Measurements from ENCODE around the gene OR4E2.
"Not testable (repeated sequence)": the region's sequence is repeated elsewhere in the genome, so short reads cannot be mapped to it uniquely, and the experiment has no call there.

The OR4E2 gene, protein sequence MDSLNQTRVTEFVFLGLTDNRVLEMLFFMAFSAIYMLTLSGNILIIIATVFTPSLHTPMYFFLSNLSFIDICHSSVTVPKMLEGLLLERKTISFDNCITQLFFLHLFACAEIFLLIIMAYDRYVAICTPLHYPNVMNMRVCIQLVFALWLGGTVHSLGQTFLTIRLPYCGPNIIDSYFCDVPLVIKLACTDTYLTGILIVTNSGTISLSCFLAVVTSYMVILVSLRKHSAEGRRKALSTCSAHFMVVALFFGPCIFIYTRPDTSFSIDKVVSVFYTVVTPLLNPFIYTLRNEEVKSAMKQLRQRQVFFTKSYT

DNA sequence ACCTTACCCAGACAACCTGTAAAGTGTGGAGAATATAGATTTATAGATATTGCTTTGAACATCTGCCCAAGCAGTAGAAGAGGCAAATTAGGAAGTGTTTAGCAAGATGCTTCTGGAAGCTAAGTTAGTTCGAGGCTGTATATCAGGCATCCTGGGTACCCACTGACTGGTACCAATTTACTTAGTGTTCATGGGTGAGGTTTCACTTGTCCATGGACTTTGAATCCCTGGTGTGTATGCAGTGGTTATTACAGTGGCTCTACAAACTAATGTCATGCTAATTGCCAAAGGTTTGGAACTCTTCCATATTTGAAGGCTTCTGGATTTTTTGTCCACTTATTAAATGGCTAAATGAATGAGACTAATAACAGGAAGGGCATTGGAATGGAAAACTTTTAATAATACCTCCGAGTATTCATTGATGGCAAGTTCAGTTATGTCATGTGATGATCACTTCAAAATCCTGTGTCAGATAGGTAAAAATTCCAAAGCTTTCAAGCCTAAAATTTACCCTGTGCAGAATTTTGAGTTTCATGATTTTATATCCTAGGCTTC lies at the start of gene OR4E2:
TSS of gene OR4E2 (plus strand) at position 505 of the 555 bp plus-strand sequence. CDS start 11,248 bp downstream, outside the sequence.
- DNase-seq: no peak

- no peak for DNase-seq
Observed at GRCh38 chr14:21612324-21612723, 41.3 kb upstream of the OR4E2 start.

GRCh38 chr14:21614240-21614639 lies 39.4 kb upstream of the OR4E2 start:
- DNase-seq: no peak

GRCh38 chr14:21617614-21618013 lies 36.0 kb upstream of the OR4E2 start:
- no peak for DNase-seq

DNA sequence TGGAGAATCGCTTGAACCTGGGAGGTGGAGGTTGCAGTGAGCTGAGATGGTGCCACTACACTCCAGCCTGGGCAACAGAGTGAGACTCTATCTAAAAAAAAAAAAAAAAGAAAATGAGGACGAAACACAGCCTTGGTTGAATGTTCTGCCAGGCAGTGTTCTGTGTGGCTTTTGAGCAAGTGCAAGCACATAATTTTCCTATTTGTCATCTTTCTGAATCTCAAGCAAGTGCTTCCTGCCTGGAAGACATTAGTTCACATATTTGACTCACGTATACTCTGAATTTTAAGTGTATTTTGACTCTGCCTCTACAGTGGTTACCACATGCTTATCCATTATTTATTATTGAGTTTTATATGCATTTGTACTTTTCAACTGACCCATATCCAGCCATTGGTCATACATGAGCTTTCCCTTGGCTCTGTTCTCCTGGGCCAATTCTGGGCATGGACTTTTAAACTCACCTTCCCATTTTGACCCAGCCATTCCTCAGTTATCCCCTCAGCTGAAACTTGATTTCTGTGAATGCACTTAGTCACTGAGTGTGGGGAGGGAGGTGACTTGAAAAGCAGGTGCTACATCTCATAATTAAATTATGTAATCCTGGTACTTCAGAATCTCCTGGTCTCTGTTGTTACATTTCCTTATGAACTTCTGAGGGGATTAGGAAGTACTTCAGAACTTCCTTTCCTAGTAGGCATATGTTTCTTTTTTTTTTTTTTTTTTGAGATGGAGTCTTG lies 27.0 kb upstream of the OR4E2 start:
- DNase-seq: no peak

DNA sequence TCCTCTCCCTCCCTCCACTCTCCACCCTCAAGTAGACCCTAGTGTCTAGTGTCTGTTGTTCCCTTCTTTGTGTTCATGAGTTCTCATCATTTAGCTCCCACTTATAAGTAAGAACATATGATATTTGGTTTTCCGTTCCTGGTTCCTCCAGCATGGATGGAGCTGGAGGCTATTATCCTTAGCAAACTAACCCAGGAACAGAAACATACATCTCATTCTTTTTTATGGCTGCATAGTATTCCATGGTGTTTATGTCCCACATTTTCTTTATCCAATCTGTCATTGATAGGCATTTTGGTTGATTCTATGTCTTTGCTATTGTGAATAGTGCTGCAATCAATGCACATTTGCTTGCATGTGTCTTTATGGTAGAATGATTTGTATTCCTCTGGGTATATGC lies 23.1 kb upstream of the OR4E2 start:
- not testable (repeated sequence) for DNase-seq

- no peak for DNase-seq
Observed at GRCh38 chr14:21631084-21631483, 22.6 kb upstream of the OR4E2 start.

- no peak for DNase-seq
Observed at GRCh38 chr14:21634840-21635239, 18.8 kb upstream of the OR4E2 start, which contains the start of gene OR10G2. Gene OR10G2 (minus strand): TSS chr14:21634940. CDS start chr14:21634842, 98 bp downstream.

DNA sequence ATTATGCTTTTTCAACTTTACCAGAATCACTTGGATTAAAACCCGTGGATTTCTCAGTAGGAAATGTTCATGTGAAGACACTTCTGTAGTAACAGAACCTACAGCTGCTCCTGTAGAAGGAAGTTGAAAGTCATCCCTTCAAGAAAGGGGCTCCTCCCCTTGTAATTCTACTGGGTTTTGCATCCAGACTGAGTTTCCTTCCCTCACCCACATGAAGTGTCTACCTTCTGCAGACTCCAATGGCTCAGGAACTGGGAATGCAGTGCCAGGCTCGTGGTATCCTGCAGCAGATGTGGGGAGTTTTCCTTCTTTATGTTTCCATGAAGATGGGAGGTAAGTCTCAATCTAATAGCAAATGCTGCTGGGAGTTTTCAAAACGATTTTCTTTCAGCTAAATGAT lies 11.0 kb upstream of the OR4E2 start:
- DNase-seq: no peak

GRCh38 chr14:21643407-21643806 lies 10.2 kb upstream of the OR4E2 start:
- DNase-seq: no peak

DNA sequence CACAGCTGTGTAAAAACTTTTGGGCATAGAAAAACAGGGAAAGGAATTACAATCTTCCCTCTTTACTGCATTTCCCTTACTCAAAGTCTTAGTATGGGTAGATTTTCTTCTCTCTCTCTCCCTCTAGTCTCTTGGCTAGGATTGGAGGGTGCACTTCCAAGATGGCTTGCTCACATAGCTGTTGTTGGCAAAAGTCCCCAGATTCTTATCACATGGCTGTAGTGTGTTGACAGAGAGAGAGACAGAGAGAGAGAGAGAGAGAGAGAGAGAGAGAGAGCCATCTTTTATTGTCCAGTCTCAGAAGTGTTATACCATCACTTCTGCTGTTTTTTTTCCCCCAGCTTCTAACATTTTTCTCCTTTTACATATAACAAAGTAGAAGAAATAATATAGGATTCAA lies 6.3 kb upstream of the OR4E2 start:
- DNase-seq: no peak

DNA sequence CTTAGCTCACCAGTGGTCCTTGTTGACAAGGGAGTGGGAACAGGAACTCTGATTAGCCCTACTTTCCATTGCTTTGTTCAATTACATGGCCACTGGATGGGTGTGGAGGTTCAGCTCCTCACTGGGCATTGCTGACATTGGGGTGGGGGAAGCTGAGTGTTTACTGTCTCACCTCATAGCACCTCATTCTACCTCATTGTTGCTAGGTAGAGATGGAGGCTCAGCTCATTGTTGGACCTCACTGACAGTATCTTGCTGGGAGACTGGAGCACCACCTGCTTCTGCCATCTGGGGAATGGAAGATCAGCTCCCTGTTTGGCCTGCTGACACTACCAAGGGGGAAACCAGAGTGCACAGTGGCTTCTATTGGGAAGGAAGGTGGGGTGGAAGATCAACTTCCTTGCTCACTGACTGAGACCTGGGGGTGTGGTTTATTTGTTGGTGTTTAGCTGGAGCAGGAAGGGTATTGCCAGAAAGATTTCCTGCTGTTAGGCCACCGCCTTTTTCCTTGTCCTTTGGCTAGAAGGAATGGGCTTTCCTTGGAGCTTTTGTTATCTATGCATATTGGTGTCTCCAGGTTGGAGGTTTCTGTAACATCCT lies 1.3 kb upstream of the OR4E2 start:
- no peak for DNase-seq

- DNase-seq: no peak
Observed at GRCh38 chr14:21654215-21654614, 580 bp downstream of the OR4E2 start.

- DNase-seq: no peak
Observed at GRCh38 chr14:21656980-21657379, 3.3 kb downstream of the OR4E2 start.

DNA sequence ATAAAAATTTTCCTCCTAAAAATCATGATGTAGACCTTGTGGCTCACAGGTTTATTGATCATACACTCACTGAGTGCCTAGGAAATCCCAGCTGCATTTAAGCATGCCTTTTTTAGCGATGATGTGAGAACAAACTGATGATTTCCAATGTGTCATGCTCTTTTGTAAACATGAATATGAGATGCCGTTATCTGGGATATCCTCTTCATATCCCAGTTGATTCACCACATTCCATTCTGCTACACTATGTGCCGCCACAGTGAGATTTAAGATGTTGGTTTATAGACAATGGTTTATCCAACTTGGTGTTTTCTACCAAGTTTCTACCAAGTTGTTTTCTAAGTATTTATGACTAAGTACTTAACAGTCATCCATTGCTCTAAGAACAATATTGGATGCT lies 14.7 kb downstream of the OR4E2 start:
- no peak for DNase-seq

DNA sequence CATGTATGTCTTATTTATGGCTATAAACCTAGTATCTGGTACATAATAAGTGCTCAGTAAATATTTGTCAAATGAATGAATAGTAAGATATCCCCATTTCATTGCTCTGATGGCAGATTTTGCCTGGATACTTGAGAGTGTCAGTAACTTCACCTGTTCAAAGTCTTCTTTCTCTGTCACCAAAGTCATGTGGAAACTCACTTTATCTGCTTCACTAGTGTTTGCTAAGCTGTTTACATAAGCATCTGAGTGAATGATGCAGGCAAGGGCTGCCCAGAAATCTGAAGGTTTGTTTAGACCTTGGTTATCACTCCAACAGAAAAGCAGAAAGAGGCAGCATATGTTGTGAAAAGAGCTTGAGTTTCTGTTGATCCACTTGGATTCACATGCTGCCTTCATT lies 15.6 kb downstream of the OR4E2 start:
- no peak for DNase-seq

DNA sequence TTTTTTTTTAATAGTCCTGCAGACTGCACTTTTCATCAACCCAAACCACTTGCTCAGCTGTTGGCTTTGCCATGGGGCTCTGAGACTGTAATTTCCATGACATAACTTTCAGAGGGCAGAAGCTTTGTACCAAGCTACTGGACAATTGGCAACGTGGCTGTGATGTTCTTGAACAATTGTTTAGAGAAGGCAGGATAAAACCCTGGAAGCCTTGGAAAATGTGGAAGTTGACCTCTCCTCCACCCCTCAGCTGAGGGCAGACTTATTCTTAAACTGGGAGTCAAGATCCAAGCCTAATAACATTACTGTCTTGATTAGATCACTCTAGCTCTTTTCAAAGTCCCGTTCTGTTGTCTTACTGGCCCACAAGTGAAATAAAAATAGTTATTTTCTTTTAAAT lies 17.7 kb downstream of the OR4E2 start:
- no peak for DNase-seq

DNA sequence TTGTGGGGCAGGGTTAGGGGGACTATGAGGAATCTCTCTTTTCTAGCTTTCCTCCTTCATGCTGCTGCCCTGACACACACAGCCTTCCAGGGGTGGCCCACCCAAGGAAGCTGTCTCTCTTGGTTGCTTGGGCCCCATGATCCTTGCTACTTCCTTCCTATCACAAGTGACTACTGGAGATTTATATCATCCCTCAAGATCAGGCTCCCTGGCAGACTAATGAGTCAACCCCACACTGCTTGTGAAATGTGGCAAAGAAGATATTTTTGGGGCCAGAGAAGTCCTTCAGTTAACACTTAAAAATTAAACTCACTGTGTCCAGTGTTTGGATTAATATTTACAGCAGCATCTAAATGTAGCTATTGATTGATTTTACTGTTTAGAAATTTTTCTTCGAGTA lies 18.5 kb downstream of the OR4E2 start:
- DNase-seq: no peak

DNA sequence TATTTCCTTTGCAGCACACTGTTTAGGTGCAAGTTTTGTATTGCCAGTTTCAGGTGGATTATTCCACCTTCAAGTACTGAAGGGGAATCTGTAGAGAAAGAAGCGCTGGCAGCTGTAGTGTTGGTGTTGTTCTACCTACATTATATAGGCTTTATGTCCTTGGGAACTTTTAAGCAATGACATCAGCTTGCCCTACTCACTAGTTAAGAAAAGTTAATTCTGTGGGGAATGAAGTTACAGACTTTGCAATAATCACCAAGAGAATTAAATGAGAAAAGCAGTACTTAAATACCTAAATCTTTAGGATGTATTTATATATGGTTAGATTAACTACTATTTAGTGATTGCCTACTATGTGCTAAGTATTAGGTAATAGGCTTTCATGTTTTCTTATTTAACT lies 20.1 kb downstream of the OR4E2 start, which contains the start of gene OR4E1:
TSS of gene OR4E1 (minus strand) at position 101 of the 400 bp plus-strand sequence. CDS start 2,883 bp downstream, outside the sequence.
- no peak for DNase-seq

DNA sequence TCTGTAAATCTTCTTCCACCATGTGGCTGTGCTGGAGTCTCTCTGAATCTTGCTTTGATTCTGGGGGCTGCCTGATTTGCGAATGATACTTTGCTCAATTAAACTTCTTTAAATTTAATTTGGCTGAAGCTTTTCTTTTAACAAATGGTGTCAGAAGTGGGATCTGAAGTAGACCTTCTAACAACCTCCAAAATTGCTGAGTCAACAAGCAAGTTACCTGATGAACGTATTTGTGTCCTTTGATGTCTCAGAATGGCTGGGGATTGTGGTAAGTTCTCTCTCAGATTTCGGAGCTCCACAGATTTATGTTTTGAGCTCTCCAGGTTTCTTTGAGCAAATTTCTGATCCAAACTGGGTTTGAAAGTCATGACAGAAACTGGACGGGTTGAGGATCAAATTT lies 21.9 kb downstream of the OR4E2 start:
- DNase-seq: no peak

- DNase-seq: no peak
Observed at GRCh38 chr14:21680072-21680471, 26.4 kb downstream of the OR4E2 start.

- no peak for DNase-seq
Observed at GRCh38 chr14:21686468-21686867, 32.8 kb downstream of the OR4E2 start.

- no peak for DNase-seq
Observed at GRCh38 chr14:21694425-21694824, 40.8 kb downstream of the OR4E2 start.

- DNase-seq: not testable (repeated sequence)
Observed at GRCh38 chr14:21697662-21698061, 44.0 kb downstream of the OR4E2 start.
